Transverse colon (tissue), 4 donors: ENCODE results near the gene EFNA5. TPM values are rescaled to one million over a fixed set of nuclear protein-coding genes. Genes with fewer than 3 reads are reported as not detected.
A peak's percentile ranks its signal among the peaks of the same experiment; 100 is the strongest.

Experiments used
- DNase-seq: peaks from one replicate; pipeline ENCODE4 v3.0.0-alpha.2; 2019
- H3K27ac ChIP-seq, 4 donors: fragments of 200-600 bp; sonication (generic); 2 replicates each; pipeline ENCODE4 v1.5.1; 2016 to 2018; ENCODE audit warnings: inconsistent platforms in 4 of 4
- H3K27me3 ChIP-seq: fragments of 200-600 bp; sonication (generic); 2 replicates; pipeline ENCODE4 v1.5.1; 2017; ENCODE audit warnings: inconsistent platforms
- H3K36me3 ChIP-seq, 4 donors: fragments of 200-600 bp; sonication (generic); 2 replicates each; pipeline ENCODE4 v1.5.1; 2017 to 2019; ENCODE audit warnings: inconsistent platforms in 4 of 4
- H3K4me1 ChIP-seq, 4 donors: fragments of 200-600 bp; sonication (generic); 2 replicates each; pipeline ENCODE4 v1.5.1; 2017 to 2020; ENCODE audit warnings: inconsistent platforms in 4 of 4
- H3K4me3 ChIP-seq, 4 donors: fragments of 200-600 bp; sonication (generic); 1 replicate in 1 of 4; 2 replicates in 3 of 4; pipeline versions ENCODE4 v1.5.1 to v1.6.1; 2017 to 2019; ENCODE audit warnings: inconsistent platforms in 4 of 4
- H3K9me3 ChIP-seq, 2 donors: fragments of 200-600 bp; sonication (generic); 2 replicates each; pipeline ENCODE4 v1.5.1; 2017 to 2019; ENCODE audit warnings: inconsistent platforms in 2 of 2
- EP300 ChIP-seq: sonication (generic); formaldehyde crosslinking; IDR thresholded peaks from one replicate; pipeline ENCODE4 v1.6.1; 2017; ENCODE audit warnings: antibody characterized with exemption, low read depth
- POLR2A ChIP-seq: fragments of 450-650 bp; IDR thresholded peaks from one replicate; pipeline ENCODE4 v1.6.1; 2016; ENCODE audit warnings: antibody characterized with exemption, mild to moderate bottlenecking, moderate library complexity
- POLR2AphosphoS5 ChIP-seq, 3 donors: sonication (generic); formaldehyde crosslinking; IDR thresholded peaks; one replicate each; pipeline ENCODE4 v1.6.1; 2016; ENCODE audit warnings: antibody characterized with exemption in 3 of 3
- WGBS, 2 donors: methylation state at CpG; one replicate each; pipeline ENCODE4 v1.1.5; 2018; ENCODE audit warnings: low coverage in 1 of 2; 5-methylcytosine and 5-hydroxymethylcytosine counted together
- in situ Hi-C, 4 donors: fragments of 200-750 bp; cut with MboI; loops; one replicate each; pipeline versions ENCODE4 v1.15.0 to v1.15.1; 2017; ENCODE audit warnings: low sequenced_read_pairs in 3 of 4, low pct_ligation_motif_present in 1 of 4, low pct_unique_long_range_greater_than_20kb in 1 of 4
- intact Hi-C: fragments of 100-400 bp; cut with DNase I; formaldehyde crosslinking; loops from one replicate; pipeline ENCODE4 v1.15.1; 2023; ENCODE audit warnings: low total_unique reads
- total RNA-seq, 4 donors: library from RNA; depleted of rRNA; stranded (reverse); fragments of >200 nt; gene quantifications; one replicate each; pipeline ENCODE4 v1.1.0, GENCODE V29; 2016
- TF ChIP-seq, protein P1 (sequence below), 5 experiments: fragments of 200-600 bp in 3 of 5; fragments of 450-650 bp in 2 of 5; sonication (generic) in 3 of 5; IDR thresholded peaks; 1 replicate in 2 of 5; 2 replicates in 3 of 5; pipeline ENCODE4 v1.5.1; 2016 to 2017; ENCODE audit warnings: antibody characterized with exemption in 5 of 5, inconsistent platforms in 3 of 5, mild to moderate bottlenecking in 2 of 5, moderate library complexity in 1 of 5

The EFNA5 gene
- total RNA-seq, 4 donors from 2014 or later: 1.5 to 18.2 (median 12.1) TPM

- 84 to 96% methylated on average over 7 of the region's 7 CpGs for WGBS, 2 donors
- no peak for TF ChIP-seq EP300
- no peak for TF ChIP-seq POLR2A
- TF ChIP-seq, protein P1, sequence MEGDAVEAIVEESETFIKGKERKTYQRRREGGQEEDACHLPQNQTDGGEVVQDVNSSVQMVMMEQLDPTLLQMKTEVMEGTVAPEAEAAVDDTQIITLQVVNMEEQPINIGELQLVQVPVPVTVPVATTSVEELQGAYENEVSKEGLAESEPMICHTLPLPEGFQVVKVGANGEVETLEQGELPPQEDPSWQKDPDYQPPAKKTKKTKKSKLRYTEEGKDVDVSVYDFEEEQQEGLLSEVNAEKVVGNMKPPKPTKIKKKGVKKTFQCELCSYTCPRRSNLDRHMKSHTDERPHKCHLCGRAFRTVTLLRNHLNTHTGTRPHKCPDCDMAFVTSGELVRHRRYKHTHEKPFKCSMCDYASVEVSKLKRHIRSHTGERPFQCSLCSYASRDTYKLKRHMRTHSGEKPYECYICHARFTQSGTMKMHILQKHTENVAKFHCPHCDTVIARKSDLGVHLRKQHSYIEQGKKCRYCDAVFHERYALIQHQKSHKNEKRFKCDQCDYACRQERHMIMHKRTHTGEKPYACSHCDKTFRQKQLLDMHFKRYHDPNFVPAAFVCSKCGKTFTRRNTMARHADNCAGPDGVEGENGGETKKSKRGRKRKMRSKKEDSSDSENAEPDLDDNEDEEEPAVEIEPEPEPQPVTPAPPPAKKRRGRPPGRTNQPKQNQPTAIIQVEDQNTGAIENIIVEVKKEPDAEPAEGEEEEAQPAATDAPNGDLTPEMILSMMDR (IDR thresholded peaks at IDR 0.05): no peak
- TF ChIP-seq POLR2AphosphoS5 (IDR thresholded peaks at IDR 0.05): no peak
- H3K9me3 ChIP-seq: no peaks in the 10 kb centered on the region
- in situ Hi-C loops: no loop called here
- no peaks in the 10 kb centered on the region for H3K27me3 ChIP-seq
- H3K27ac ChIP-seq: no peak overlapping the region
- DNase-seq: no peak
- no peak overlapping the region for H3K4me3 ChIP-seq
- peaks cover 0 to 20% (median 8%) of the 10 kb centered on the region in 4 donors for H3K4me1 ChIP-seq
- intact Hi-C loops: no loop called here
- H3K36me3 ChIP-seq: no peaks in the 10 kb centered on the region
These were observed 35.5 kb downstream of the EFNA5 start for GRCh38 chr5:107634981-107635848.

DNA sequence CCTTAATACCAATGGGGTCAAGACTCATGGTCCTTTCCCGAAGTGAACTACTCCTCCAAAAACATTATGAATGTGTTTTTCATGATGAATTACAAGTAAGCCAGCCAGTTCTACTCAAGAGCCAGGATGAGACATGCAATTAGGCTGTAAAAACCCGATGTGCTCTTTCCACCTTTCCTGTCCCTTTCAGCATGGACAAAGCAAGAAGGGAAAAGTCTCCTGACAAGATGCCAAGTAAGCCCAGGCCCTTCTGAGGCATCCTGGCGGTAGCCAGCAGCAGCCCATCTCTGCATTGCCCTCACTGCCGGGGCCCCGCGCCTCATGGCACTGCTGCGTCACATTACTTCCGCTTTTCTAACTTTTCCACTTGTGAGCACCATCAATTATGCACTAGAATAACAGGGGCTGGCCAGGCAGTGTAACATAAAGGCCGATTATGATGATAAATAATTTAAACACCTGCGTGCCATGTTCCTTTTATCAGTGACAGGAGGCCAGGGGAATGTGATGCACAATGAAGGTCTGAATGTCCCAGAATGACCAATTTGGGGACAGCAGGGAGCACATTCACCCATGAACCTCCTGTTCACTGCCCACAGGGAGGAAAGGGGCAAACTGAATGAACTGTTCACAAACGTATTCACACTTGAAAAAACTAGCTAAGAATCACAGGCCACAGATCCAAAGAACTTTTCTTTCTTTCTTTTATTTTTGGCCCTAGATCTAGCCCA lies 37.4 kb downstream of the EFNA5 start:
- TF ChIP-seq, protein P1 (IDR thresholded peaks at IDR 0.05): no peak
- TF ChIP-seq POLR2AphosphoS5 (IDR thresholded peaks at IDR 0.05) (no peak), POLR2A (no peak)
- Histone ChIP-seq H3K4me1 (peaks cover 0 to 22% (median 10%) of the 10 kb centered on the region in 4 donors), H3K4me3 (no peak overlapping the region), H3K36me3 (no peaks in the 10 kb centered on the region), H3K27me3 (no peaks in the 10 kb centered on the region), H3K9me3 (no peaks in the 10 kb centered on the region), H3K27ac (no peak overlapping the region)
- DNase-seq: no peak
- WGBS, 2 donors: 75 to 83% methylated on average over 9 to 11 of the region's 11 CpGs
- in situ Hi-C loops: no loop called here
- intact Hi-C loops: no loop called here

GRCh38 chr5:107631805-107632362 lies 38.9 kb downstream of the EFNA5 start:
- no peaks in the 10 kb centered on the region for H3K9me3 ChIP-seq
- in situ Hi-C loops (no loop called here), intact Hi-C loops (no loop called here)
- H3K36me3 ChIP-seq: no peaks in the 10 kb centered on the region
- TF ChIP-seq, protein P1 (IDR thresholded peaks at IDR 0.05): no peak
- no peak overlapping the region for H3K4me3 ChIP-seq
- no peak overlapping the region for H3K27ac ChIP-seq
- peaks cover 0 to 20% (median 9%) of the 10 kb centered on the region in 4 donors for H3K4me1 ChIP-seq
- no peaks in the 10 kb centered on the region for H3K27me3 ChIP-seq
- WGBS, 2 donors: 73 to 79% methylated on average over 4 of the region's 4 CpGs
- DNase-seq: no peak

DNA sequence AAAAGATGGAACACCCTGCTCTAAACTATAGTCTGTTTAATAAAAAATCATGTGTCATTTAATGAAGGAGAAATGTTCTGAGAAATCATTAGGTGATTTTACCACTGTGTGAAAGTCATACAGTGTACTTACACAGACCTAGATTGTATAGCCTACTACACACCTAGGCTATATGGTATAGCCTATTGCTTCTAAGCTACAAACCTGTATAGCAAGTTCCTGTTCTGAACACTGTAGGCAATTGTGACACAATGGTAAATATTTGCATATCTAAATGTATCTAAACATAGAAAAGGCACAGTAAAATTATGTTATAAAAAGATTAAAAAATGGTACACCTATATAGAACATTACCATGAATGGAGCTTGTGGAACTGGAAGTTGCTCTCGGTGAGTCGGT lies 40.6 kb downstream of the EFNA5 start:
- Histone ChIP-seq H3K4me1 (peaks cover 0 to 15% (median 5%) of the 10 kb centered on the region in 4 donors), H3K27me3 (no peaks in the 10 kb centered on the region), H3K27ac (peak overlapping the region; percentile 70 to 78 (median 73)), H3K36me3 (no peaks in the 10 kb centered on the region), H3K4me3 (no peak overlapping the region), H3K9me3 (no peaks in the 10 kb centered on the region)
- intact Hi-C loops (no loop called here), in situ Hi-C loops (no loop called here)
- 62 to 68% methylated on average over 2 of the region's 2 CpGs for WGBS, 2 donors
- TF ChIP-seq POLR2AphosphoS5 (IDR thresholded peaks at IDR 0.05): peak in 2 of 3 donors; percentile 57 to 60
- TF ChIP-seq, protein P1 (IDR thresholded peaks at IDR 0.05): no peak
- DNase-seq: peak; percentile 31
